Ureter (tissue), 1 donor: Measurements from ENCODE around the gene PIGQ. TPM values are rescaled to one million over a fixed set of nuclear protein-coding genes. Genes with fewer than 3 reads are reported as not detected.

ENCODE experiments used
- DNase-seq: peaks from one replicate; pipeline ENCODE4 v3.0.0-alpha.2; 2020; ENCODE audit warnings: low spot score
- total RNA-seq: library from RNA; stranded (reverse); gene quantifications from one replicate; pipeline ENCODE4 v1.2.4, GENCODE V29; 2023
- donor health status: DM: yes; HTN: yes; CAD: no.

The PIGQ gene
- total RNA-seq, 1 donor from 2014 or later: 65.7 TPM

GRCh38 chr16:534135-534534, 35.6 kb upstream of the PIGQ start:
- DNase-seq: no peak

GRCh38 chr16:534856-535445, 34.8 kb upstream of the PIGQ start:
- no peak for DNase-seq

- DNase-seq: no peak
These were observed 34.0 kb upstream of the PIGQ start for GRCh38 chr16:535446-536405.

GRCh38 chr16:536746-537145, 33.0 kb upstream of the PIGQ start:
- DNase-seq: no peak

- DNase-seq: no peak
These were observed 32.1 kb upstream of the PIGQ start for GRCh38 chr16:537415-538335.

GRCh38 chr16:539901-540530, 29.8 kb upstream of the PIGQ start:
- DNase-seq: no peak

- DNase-seq: no peak
These were observed 29.0 kb upstream of the PIGQ start for GRCh38 chr16:540645-541340.

GRCh38 chr16:543301-544164, 26.2 kb upstream of the PIGQ start:
- no peak for DNase-seq

GRCh38 chr16:544517-544916, 25.3 kb upstream of the PIGQ start:
- DNase-seq: no peak

GRCh38 chr16:546909-547770, 22.6 kb upstream of the PIGQ start:
- DNase-seq: peak; percentile 80

GRCh38 chr16:548586-548985, 21.2 kb upstream of the PIGQ start:
- no peak for DNase-seq

GRCh38 chr16:549544-550263, 20.1 kb upstream of the PIGQ start:
- DNase-seq: no peak

- DNase-seq: no peak
These were observed 18.6 kb upstream of the PIGQ start for GRCh38 chr16:551210-551609.

- no peak for DNase-seq
These were observed 17.6 kb upstream of the PIGQ start for GRCh38 chr16:552171-552570.

- no peak for DNase-seq
These were observed 16.0 kb upstream of the PIGQ start for GRCh38 chr16:553601-554296.

- DNase-seq: no peak
These were observed 15.5 kb upstream of the PIGQ start for GRCh38 chr16:554297-554621.

- DNase-seq: peak; percentile 61
These were observed 15.0 kb upstream of the PIGQ start for GRCh38 chr16:554640-555365.
